ENCODE measurements around the gene MAPK8IP2.
"Not testable (repeated sequence)": the region's sequence is repeated elsewhere in the genome, so short reads cannot be mapped to it uniquely, and the experiment has no call there.

Gene MAPK8IP2

GRCh38 chr22:50612528-50613221, 12.1 kb downstream of the MAPK8IP2 start:
- DNase-seq (ENCODE audit: low spot score): no peak

DNA sequence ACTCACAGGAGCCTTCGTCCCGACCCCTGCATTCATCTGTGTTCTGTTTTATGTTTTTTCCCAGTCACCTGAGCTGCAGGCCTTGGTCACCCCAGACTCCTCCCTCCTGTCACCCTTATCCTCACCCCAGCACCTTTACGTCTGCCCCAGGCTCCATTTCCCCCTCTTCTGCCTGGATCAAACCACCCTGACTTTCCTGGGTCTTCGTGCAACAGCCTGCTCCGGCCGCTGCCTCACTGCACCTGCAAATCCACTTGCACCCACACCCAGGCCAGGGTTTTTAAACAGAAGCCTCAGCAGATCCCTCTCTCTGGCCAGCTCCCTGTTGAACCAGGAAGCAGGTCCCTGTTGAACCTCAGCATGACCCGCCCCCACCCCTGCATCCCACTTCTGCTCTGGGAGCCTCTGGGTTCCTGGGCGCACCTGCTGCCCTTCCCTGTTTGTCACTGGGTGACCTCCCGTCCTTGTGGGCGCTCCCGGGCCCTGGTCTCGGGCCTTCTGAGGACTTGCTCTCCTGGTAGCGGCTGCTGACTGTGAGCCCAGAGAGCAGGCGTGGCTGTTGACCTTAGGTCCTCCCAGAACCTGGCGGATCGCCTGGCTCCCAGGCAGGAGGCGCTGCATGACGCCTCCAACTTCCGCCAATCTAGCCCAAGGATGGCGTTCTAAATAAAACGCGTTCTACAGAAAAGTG, 12.8 kb downstream of the MAPK8IP2 start:
- no peak for DNase-seq (ENCODE audit: low spot score)

DNA sequence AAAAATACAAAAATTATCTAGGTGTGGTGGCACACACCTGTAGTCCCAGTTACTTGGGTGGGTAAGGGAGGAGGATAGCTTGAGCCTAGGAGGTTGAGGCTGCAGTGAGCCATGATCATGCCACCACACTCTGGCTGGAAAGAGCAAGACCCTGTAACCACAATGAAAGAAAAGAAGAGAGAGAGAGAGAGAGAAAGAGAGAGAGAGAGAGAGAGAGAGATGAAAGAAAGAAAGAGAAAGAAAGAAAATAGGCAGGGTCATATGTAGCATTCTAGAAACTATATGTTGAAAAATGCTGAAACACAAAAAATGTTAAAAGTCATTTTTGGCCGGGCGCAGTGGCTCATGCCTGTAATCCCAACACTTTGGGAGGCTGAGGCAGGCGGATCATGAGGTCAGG, 13.7 kb downstream of the MAPK8IP2 start:
- DNase-seq (ENCODE audit: low spot score): not testable (repeated sequence)

- DNase-seq (ENCODE audit: low spot score): no peak
Measured at GRCh38 chr22:50620593-50621355, 20.2 kb downstream of the MAPK8IP2 start.

DNA sequence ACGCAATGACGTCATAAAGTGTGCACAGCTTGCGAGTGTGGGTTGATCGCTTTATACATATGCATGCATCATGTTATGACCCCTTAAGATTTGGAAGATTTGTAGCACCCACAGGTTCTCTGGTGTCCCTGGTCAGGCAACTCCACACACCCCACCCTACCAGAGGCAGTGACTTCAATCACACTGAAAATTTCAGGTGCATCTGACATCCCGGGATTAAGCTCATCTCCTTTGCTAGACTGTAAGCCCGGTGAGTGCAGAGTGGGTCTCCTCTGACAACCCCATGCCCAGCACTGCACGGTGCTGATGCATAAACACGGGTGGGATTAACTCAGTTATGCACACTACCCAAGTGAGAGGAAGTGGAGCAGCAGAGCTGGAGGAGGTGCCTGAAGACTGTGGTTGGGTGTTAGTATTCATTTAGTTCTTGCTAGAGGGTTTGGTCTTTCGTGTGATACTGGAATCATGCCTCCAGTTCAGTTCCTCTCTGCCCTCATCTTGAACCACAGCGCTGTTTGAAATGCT, 20.8 kb downstream of the MAPK8IP2 start:
- no peak for DNase-seq (ENCODE audit: low spot score)

GRCh38 chr22:50621948-50622722, 21.5 kb downstream of the MAPK8IP2 start:
- no peak for DNase-seq (ENCODE audit: low spot score)

GRCh38 chr22:50622723-50623327, 22.2 kb downstream of the MAPK8IP2 start:
- DNase-seq (ENCODE audit: low spot score): no peak

- no peak for DNase-seq (ENCODE audit: low spot score)
Measured at GRCh38 chr22:50624347-50625130, 23.9 kb downstream of the MAPK8IP2 start.

- no peak for DNase-seq (ENCODE audit: low spot score)
Measured at GRCh38 chr22:50625131-50625567, 24.6 kb downstream of the MAPK8IP2 start.

- DNase-seq (ENCODE audit: low spot score): no peak
Measured at GRCh38 chr22:50625568-50626313, 25.1 kb downstream of the MAPK8IP2 start.

DNA sequence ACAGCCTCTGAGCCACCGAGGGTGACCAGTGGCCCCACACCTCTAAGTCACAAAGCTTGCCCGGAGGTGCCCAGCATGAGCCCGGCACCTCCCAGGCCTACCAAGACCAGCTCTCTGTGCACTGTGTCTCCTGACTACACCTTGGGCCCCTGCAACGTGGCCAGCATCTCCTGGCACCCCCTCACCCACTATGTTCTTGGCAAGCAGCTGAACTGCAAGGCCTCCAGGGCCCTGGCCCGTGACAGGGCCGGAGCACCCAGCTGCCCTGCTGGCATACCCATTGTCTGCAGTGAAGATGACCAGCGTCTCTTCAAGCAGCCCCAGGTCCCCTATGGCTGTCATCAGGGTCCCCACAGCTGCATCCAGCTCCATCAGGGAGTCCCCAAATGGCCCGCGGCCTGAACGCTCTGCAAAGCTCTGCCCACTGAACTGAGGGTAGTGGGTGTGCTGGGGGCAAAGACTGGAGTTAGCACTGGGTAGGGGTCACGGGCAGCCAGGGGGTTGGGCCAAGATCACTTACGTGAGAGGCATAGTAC, 25.8 kb downstream of the MAPK8IP2 start:
- DNase-seq (ENCODE audit: low spot score): no peak

DNA sequence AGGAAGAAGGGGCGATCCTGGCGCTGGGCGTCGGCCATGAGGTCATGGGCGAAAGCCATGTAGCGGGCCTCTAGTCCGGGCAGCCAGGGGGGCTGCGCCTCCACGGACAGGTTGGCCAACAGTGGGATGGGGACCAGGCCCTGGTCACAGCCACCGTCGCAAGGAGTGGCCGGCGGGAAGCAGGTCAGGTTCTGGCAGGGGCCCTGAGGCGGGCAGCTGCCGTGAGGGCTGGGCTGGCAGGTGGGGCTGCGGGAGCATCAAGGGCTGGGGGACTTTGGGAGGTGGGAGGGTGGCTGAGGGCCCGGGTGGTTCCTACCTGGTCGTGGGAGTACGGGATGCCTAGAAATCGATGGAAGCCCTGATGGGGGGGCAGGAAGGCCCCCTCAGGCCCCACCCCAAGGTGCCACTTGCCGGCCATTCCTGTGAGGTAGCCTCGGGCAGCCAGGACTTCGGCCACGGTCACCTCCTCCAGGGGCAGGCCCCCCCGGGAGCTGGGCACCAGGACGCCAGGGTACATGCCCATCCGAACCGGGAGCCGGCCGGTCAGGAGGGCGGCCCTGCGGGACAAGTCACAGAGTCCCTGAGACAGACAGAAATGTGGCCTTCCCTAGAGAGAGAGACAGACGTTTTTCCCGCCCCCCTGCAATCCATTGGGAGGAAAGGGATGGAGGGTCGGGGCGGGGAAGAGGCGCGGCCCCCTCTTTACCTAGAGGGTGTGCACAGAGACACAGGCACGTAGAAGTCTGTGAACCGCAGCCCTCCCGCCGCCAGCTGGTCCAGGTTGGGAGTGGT, 26.5 kb downstream of the MAPK8IP2 start:
- DNase-seq (ENCODE audit: low spot score): no peak

DNA sequence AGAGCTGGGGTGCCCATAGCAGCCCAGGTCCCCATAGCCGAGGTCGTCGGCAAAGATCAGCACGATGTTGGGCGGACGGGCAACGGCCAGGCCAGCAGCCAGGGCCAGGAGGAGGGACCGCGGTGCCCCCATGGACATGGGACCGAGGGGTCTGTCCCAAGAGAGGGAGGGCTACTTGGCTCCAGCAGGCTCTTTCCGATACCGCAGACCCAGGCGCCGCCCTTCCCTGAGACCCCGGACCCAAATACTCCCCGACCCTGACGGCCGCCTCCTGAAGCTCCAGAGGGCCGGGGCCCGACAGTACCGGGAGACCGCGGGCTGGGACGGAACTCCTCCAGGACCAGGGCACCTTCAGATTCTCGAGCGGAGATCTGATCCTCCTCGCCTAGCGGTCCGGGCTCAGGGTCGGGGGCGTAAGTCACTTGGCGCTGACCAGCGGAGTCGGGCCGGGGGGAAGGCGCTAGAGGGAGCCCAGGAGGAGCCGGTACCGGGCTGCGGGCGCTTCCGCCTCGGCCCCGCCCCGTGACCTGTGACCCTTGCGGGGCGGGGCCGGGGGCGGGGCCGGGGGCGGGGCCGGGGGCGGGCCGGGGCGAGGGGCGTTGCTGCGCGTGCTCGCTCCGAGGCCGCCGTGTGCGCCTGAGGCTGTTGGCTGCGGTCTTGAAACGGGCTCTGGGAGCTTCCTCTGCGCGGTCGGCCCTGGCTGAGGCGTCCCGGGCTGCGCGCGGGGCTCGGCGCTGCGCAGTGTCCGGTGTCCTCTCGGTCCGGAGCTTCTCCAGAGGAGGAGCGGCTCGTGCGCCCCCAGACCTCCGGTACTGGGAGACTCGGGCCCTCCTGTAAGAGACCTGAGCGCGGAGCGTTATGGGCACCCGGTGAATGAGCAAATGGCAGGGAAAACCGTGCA, 27.3 kb downstream of the MAPK8IP2 start, which contains the start of gene ARSA:
Gene ARSA (minus strand): TSS at position 511 of the 901 bp plus-strand sequence. CDS start 373 bp downstream, at position 138.
- peak; percentile 90 for DNase-seq (ENCODE audit: low spot score)

DNA sequence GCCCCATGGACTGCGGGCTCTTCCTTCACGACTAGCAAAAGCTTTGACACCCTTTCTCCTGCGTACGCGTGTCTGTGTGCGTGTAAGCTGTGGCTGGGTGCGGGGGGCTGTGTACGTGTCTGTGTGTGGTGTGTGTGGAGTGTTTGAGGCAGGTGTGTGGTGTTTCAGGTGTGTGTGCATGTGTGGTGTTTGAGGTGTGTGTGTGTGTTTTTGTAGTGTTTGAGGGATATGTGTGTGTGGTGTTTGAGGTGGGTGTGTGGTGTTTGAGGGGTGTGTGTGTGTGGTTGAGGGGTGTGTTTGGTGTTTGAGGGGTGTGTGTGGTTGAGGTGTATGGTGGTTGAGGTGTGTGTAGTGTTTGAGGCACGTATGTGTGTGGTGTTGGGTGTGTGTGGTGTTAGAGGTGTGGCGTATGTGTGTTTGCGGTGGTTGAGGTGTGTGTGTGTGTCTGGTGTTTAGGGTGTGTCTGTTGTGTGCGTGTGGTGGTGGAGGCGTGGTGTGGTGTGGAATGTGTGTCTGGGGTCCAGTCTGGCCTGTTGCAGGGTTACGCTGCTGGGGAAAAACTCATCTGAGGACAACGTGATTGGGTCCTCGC, 28.0 kb downstream of the MAPK8IP2 start:
- no peak for DNase-seq (ENCODE audit: low spot score)

DNA sequence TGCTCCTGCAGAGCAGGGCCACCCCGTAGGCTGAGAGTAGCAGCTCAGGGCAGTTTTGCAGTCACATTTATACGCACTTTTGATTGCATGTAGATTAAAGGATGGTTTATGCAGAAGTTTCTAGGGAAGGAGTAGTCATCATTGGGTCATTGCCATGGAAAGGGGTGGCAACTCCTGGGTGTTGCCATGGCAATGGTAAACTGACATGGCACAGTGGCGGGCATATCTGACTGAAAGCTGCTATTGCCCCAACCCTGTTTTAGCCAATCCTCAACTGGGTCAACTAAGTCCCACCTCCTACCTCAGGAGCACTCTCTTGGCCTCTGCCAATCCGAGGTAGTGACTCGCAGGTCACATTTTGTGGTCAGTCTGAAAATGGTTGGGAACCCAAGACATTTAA, 29.8 kb downstream of the MAPK8IP2 start:
- DNase-seq (ENCODE audit: low spot score): no peak

DNA sequence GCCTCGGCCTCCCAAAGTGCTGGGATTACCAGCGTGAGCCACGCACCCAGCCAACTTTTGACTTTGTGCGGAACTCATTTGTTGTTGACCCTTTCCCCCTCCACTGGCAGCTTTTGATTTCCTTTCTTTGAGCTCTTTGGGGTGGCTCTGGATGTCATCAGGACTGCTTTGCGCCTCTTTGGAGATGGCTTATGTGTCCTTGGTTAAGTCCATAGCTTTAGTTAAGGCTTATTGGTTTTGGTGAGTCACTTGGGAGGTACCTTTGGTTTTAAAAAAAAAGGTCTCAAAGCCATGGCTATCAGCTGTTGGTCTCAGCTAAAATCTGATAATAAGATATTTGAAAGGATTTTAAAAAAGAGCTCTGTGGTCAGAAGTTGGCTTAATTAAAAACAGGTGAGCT, 32.5 kb downstream of the MAPK8IP2 start:
- no peak for DNase-seq (ENCODE audit: low spot score)

GRCh38 chr22:50633771-50634170, 33.2 kb downstream of the MAPK8IP2 start:
- DNase-seq (ENCODE audit: low spot score): no peak
